GM12878 (cell line): ENCODE results near the gene AGAP1. TPM values are rescaled to one million over a fixed set of nuclear protein-coding genes. Genes with fewer than 3 reads are reported as not detected.

Experiments used
- ATAC-seq: fragments of 200-7000 bp; cut with Tn5 transposase; 3 replicates; pipeline ENCODE4 v1.9.1; 2020; ENCODE audit warnings: mild to moderate bottlenecking, moderate library complexity
- BruUV-seq: library from RNA; stranded (reverse); fragments of 400-500 nt; replicated peaks from 2 replicates; lab custom pipeline; 2021; lab: Mats Ljungman, UMichigan
- CTCF ChIA-PET: fragments of 300-600 bp; sonication (Branson Sonifier 250); formaldehyde crosslinking; extraction: SDS; loops from one replicate; lab custom pipeline; 2021; ENCODE audit warnings: inconsistent platforms; lab: Yijun Ruan, JAX
- POLR2A ChIA-PET: fragments of 350-600 bp; formaldehyde crosslinking; extraction: SDS; loops from one replicate; lab custom pipeline; 2021; ENCODE audit warnings: inconsistent platforms; lab: Charles Lee
- RAD21 ChIA-PET: fragments of 300-600 bp; sonication (Branson Sonifier 250); formaldehyde crosslinking; loops from one replicate; lab custom pipeline; 2023; ENCODE audit warnings: antibody characterized with exemption; ENCODE audit not compliant: unreplicated experiment; lab: Charles Lee
- SMC1A ChIA-PET: fragments of 300-600 bp; sonication (Branson Sonifier 250); formaldehyde crosslinking; loops from one replicate; lab custom pipeline; 2023; ENCODE audit not compliant: unreplicated experiment, uncharacterized antibody; lab: Charles Lee
- DNase-seq: peaks from one replicate; pipeline ENCODE4 v3.0.0-alpha.2; 2011; ENCODE audit warnings: low read depth, low spot score
- FAIRE-seq: peaks from 3 replicates; lab custom pipeline; 2011; peaks lifted over from hg19 to GRCh38; lab: Jason Lieb, UNC
- H2AFZ ChIP-seq: 2 replicates; pipeline ENCODE4 v1.6.0; 2011; ENCODE audit warnings: low read depth, low read length, control low read depth; ENCODE audit not compliant: control insufficient read depth
- H3K27ac ChIP-seq: 2 replicates; pipeline ENCODE4 v1.5.1; 2011; ENCODE audit warnings: control low read depth; ENCODE audit not compliant: control insufficient read depth, insufficient read depth
- H3K27me3 ChIP-seq, 2 experiments: replicated peaks in 1 of 2; 2 replicates each; pipeline versions ENCODE4 v1.6.0 to v1.6.1; 2011; ENCODE audit warnings: low read length in 1 of 2; ENCODE audit not compliant: control insufficient read depth in 2 of 2, insufficient read depth in 2 of 2
- H3K36me3 ChIP-seq, 2 experiments: 2 replicates each; pipeline ENCODE4 v1.5.1; 2011; ENCODE audit warnings: low read length in 1 of 2; ENCODE audit not compliant: control insufficient read depth in 2 of 2, insufficient read depth in 2 of 2
- H3K4me1 ChIP-seq: 2 replicates; pipeline ENCODE4 v1.6.1; 2011; ENCODE audit warnings: mild to moderate bottlenecking, low read length, moderate library complexity, mixed read lengths; ENCODE audit not compliant: control insufficient read depth, insufficient read depth
- H3K4me2 ChIP-seq: 2 replicates; pipeline ENCODE4 v1.6.0; 2011; ENCODE audit warnings: control low read depth; ENCODE audit not compliant: control insufficient read depth, insufficient read depth
- H3K4me3 ChIP-seq: fragments of 200-600 bp; sonication (generic); 2 replicates; pipeline ENCODE4 v1.5.1; 2016
- H3K79me2 ChIP-seq: 2 replicates; pipeline ENCODE4 v1.6.0; 2011; ENCODE audit warnings: low read length; ENCODE audit not compliant: control insufficient read depth, insufficient read depth
- H3K9ac ChIP-seq: 2 replicates; pipeline ENCODE4 v1.8.0; 2011; ENCODE audit warnings: low read length, control low read depth, mixed read lengths; ENCODE audit not compliant: control insufficient read depth, insufficient read depth
- H3K9me3 ChIP-seq: replicated peaks from 3 replicates; pipeline ENCODE4 v1.5.1; 2011; ENCODE audit warnings: mild to moderate bottlenecking, low read length; ENCODE audit not compliant: control insufficient read depth, insufficient read depth
- H4K20me1 ChIP-seq: 2 replicates; pipeline ENCODE4 v1.6.0; 2011; ENCODE audit not compliant: control insufficient read depth, insufficient read depth
- CREB1 ChIP-seq: IDR thresholded peaks from 2 replicates; pipeline ENCODE4 v1.6.1; 2012; ENCODE audit warnings: low read depth, mild to moderate bottlenecking, inconsistent platforms
- DPF2 ChIP-seq: fragments of 450-650 bp; IDR thresholded peaks from 2 replicates; pipeline ENCODE4 v1.6.1; 2017; ENCODE audit warnings: mild to moderate bottlenecking
- TAF1 ChIP-seq: IDR thresholded peaks from 2 replicates; pipeline ENCODE4 v1.6.1; 2011; ENCODE audit warnings: mild to moderate bottlenecking, low read depth, low read length, borderline replicate concordance
- ZBTB33 ChIP-seq: fragments of 450-650 bp; IDR thresholded peaks from 2 replicates; pipeline ENCODE4 v1.6.1; 2017; ENCODE audit warnings: mild to moderate bottlenecking
- ZBTB4 ChIP-seq: fragments of 450-650 bp; formaldehyde crosslinking; IDR thresholded peaks from 2 replicates; pipeline ENCODE4 v1.4.0; 2022; ENCODE audit warnings: mild to moderate bottlenecking, moderate library complexity
- ZNF24 ChIP-seq: fragments of 450-650 bp; IDR thresholded peaks from 2 replicates; pipeline ENCODE4 v1.6.1; 2017; ENCODE audit warnings: antibody characterized with exemption, mild to moderate bottlenecking
- WGBS: methylation state at CpG from one replicate; pipeline ENCODE4 v1.1.6; 2016; ENCODE audit warnings: low lambda C conversion rate; ENCODE audit not compliant: insufficient replicate concordance, insufficient coverage; ENCODE audit errors: missing lambda C conversion rate; 5-methylcytosine and 5-hydroxymethylcytosine counted together
- in situ Hi-C: fragments of 300-500 bp; cut with MboI; formaldehyde crosslinking; loops from 9 replicates; pipeline ENCODE4 v1.14.3; 2018; ENCODE audit warnings: mixed read lengths
- intact Hi-C: fragments of 100-400 bp; cut with micrococcal nuclease; formaldehyde crosslinking; loops from one replicate; pipeline ENCODE4 v1.14.2; 2022; ENCODE audit not compliant: unreplicated experiment
- polyA plus RNA-seq, 11 experiments: library from polyadenylated mRNA; depleted of rRNA in 4 of 11; unstranded in 6 of 11; stranded (reverse) in 5 of 11; fragments of >200 nt; fragmentation: Nextera tagmentation in 4 of 11; fragmentation: Illumina TruSeq in 1 of 11; extraction: Ambion mirVana in 4 of 11; extraction: Trizol in 1 of 11; gene quantifications; 1 replicate in 1 of 11; 2 replicates in 10 of 11; pipeline versions ENCODE4 v1.2.1 to v1.2.3, GENCODE V29; 2011 to 2016; ENCODE audit warnings: inconsistent platforms in 2 of 11, missing spikeins in 2 of 11, low read depth in 1 of 11
- total RNA-seq, 4 experiments: library from RNA; depleted of rRNA in 3 of 4; stranded (reverse); fragments of >200 nt in 3 of 4; fragmentation: Illumina TruSeq in 1 of 4; extraction: Trizol in 1 of 4; gene quantifications; 2 replicates each; pipeline versions ENCODE4 v1.2.1 to v1.2.3, GENCODE V29; 2013 to 2021

The AGAP1 gene
- total and polyA plus RNA-seq, 10 of the 15 experiments (the other 5 are each of a cell fraction or from before 2014, with no cell fraction given) = 0.05 to 0.15 (median 0.06) TPM; not detected in 7

- no peak for DNase-seq
- no TSS peak for BruUV-seq
- ChIA-PET POLR2A (no interaction called here), SMC1A (no interaction called here), CTCF (no interaction called here), RAD21 (no interaction called here)
- in situ Hi-C loops = no loop called here
- no peak overlapping the region for H3K9ac ChIP-seq
- no peak overlapping the region for H2AFZ ChIP-seq
- no peaks in the 10 kb centered on the region for H4K20me1 ChIP-seq
- TF ChIP-seq TAF1 (no peak), ZNF24 (no peak), ZBTB4 (no peak), ZBTB33 (no peak), CREB1 (no peak), DPF2 (no peak)
- no peak overlapping the region for H3K4me2 ChIP-seq
- WGBS = 0% methylated on average over 2 of the region's 2 CpGs
- intact Hi-C loops = no loop called here
- no peaks in the 10 kb centered on the region for H3K9me3 ChIP-seq
- ATAC-seq = no peak
- no peaks in the 10 kb centered on the region for H3K36me3 ChIP-seq
- H3K79me2 ChIP-seq = no peaks in the 10 kb centered on the region
- no peak for FAIRE-seq
- H3K4me1 ChIP-seq = no peaks in the 10 kb centered on the region
- no peak overlapping the region for H3K4me3 ChIP-seq
- H3K27ac ChIP-seq = no peak overlapping the region
- no peaks in the 10 kb centered on the region for H3K27me3 ChIP-seq
These were observed 505.2 kb downstream of the AGAP1 start for GRCh38 chr2:235999011-235999410.
